Measurements from ENCODE around the gene LRRK1.

DNA sequence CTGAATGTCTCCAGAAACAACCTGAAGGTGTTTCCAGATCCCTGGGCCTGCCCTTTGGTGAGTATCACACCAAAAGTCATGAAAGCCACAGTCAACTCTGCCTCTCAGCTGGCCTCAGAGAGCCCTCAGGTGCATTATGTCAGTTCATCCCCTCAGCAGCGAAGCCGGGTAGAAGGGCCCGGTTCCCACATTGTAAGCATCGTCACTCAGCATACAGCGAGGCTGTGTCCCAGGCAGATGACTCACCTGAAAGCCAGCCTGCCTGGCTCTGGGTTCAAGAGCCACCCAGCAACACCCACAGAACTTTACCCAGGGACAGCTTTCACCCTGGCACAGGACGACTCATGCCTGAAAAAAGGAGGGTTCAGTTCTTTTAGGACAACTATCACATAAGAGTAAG, 91.6 kb downstream of the LRRK1 start:
- no peak for TF ChIP-seq CTCF (IDR thresholded peaks at IDR 0.05)
- no peak for TF ChIP-seq POLR2A (IDR thresholded peaks at IDR 0.05)

Measured in thyroid gland (tissue), 4 donors.